MM.1S (cell line): ENCODE results near the gene GDPD3.

ENCODE experiments used
- DNase-seq: peaks from one replicate; pipeline ENCODE4 v3.0.0-alpha.2; 2015
- H2AFZ ChIP-seq: fragments of 300-600 bp; sonication (generic); 2 replicates; pipeline ENCODE4 v1.6.0; 2016; ENCODE audit warnings: antibody characterized with exemption, low read length
- H3F3A ChIP-seq: fragments of 300-600 bp; sonication (generic); 2 replicates; pipeline ENCODE4 v1.6.1; 2016; ENCODE audit warnings: mild to moderate bottlenecking, antibody characterized with exemption, low read length, moderate library complexity, mixed read lengths; ENCODE audit not compliant: insufficient read depth
- H3K27ac ChIP-seq: fragments of 300-600 bp; sonication (generic); 2 replicates; pipeline ENCODE4 v1.5.1; 2016; ENCODE audit warnings: mild to moderate bottlenecking, low read length
- H3K27me3 ChIP-seq: fragments of 300-600 bp; sonication (generic); replicated peaks from 2 replicates; pipeline ENCODE4 v1.6.0; 2016; ENCODE audit warnings: low read length; ENCODE audit not compliant: insufficient read depth
- H3K36me3 ChIP-seq: fragments of 300-600 bp; sonication (generic); replicated peaks from 2 replicates; pipeline ENCODE4 v1.6.1; 2016; ENCODE audit warnings: mild to moderate bottlenecking, low read length, mixed read lengths; ENCODE audit not compliant: insufficient read depth
- H3K4me1 ChIP-seq: fragments of 300-600 bp; sonication (generic); 2 replicates; pipeline ENCODE4 v1.6.1; 2016; ENCODE audit warnings: low read length, mixed read lengths
- H3K4me2 ChIP-seq: fragments of 300-600 bp; sonication (generic); 2 replicates; pipeline ENCODE4 v1.6.0; 2016; ENCODE audit warnings: low read depth, low read length
- H3K4me3 ChIP-seq: fragments of 300-600 bp; sonication (generic); 2 replicates; pipeline ENCODE4 v1.5.1; 2016; ENCODE audit warnings: low read length, mixed read lengths
- H3K79me2 ChIP-seq: fragments of 300-600 bp; sonication (generic); 2 replicates; pipeline ENCODE4 v1.6.1; 2016; ENCODE audit warnings: mixed run types, low read length, mixed read lengths
- H3K9ac ChIP-seq: fragments of 300-600 bp; sonication (generic); 2 replicates; pipeline ENCODE4 v1.6.1; 2016; ENCODE audit warnings: low read length, mixed read lengths
- H3K9me2 ChIP-seq: fragments of 300-600 bp; sonication (generic); replicated peaks from 2 replicates; pipeline ENCODE4 v1.6.1; 2016; ENCODE audit warnings: mild to moderate bottlenecking, low read length, mixed read lengths; ENCODE audit not compliant: insufficient read depth
- H3K9me3 ChIP-seq: fragments of 300-600 bp; sonication (generic); replicated peaks from 2 replicates; pipeline ENCODE4 v1.6.1; 2016; ENCODE audit warnings: mild to moderate bottlenecking, low read length, mixed read lengths; ENCODE audit not compliant: insufficient read depth
- H4K20me1 ChIP-seq: fragments of 300-600 bp; sonication (generic); 2 replicates; pipeline ENCODE4 v1.6.1; 2016; ENCODE audit warnings: mild to moderate bottlenecking, low read length, moderate library complexity, mixed read lengths; ENCODE audit not compliant: insufficient read depth
- EZH2 ChIP-seq: fragments of 300-600 bp; sonication (generic); optimal IDR thresholded peaks from 2 replicates; pipeline ENCODE3; 2017; ENCODE audit warnings: low read depth, mild to moderate bottlenecking, antibody characterized with exemption, low read length, mixed read lengths
- EZH2phosphoT487 ChIP-seq: fragments of 300-600 bp; sonication (generic); IDR thresholded peaks from 2 replicates; pipeline ENCODE4 v1.6.1; 2018; ENCODE audit warnings: antibody characterized with exemption, low read length
- TF ChIP-seq, protein P1 (sequence below): fragments of 300-600 bp; sonication (generic); IDR thresholded peaks from 2 replicates; pipeline ENCODE4 v1.5.1; 2016; ENCODE audit warnings: antibody characterized with exemption, low read length, mixed read lengths

Gene GDPD3

DNA sequence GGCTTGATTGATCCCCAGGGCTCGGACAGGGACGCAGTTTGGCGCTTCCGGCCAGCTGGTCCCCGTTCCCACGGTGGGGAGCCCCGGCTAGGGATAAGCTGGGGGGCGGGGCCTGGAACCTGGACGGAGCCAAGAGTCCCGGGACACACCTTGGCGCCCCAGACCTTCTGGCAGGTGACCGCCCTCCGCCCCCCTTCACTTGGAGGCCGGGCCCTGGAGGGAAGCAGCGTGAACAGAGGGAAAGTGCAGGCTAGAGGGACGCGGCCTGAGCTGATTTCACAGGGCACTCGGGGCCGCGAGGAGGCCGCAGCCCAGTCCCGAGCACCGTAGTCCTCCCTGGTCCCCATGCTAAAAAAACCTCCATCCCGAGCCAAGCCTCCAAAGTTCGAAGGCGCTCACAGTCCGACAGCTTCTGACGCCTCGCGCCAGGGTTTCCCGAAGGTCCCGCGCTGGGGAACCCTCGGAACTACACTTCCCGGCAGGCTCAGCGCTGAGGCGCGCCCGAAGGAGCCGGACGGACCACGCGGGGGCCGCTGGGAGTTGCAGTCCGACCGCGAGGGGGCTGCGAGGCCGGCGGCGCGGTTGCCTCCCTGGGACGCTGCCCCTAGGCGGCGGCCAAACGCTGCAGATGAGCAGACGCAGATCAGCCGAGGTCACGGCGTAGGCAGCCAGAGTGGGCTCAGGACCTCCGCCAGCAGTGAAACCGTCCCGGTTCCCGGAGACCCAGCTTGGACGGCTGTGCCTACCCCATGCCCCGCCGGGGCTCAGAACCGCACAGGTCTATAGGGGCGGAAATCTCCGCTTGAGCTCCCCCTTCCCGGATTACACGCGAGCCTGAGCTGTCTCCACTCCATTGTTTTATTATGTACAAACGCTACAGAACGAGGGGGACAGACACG lies 21.6 kb downstream of the GDPD3 start, which contains the start of gene TBX6:
TBX6 (minus strand) TSS at position 451 of the 899 bp plus-strand sequence. CDS start 731 bp downstream, outside the sequence.
- no peaks in the 10 kb centered on the region for H3K27me3 ChIP-seq
- peak within 1 kb of the TSS; percentile 75 for H3K4me3 ChIP-seq
- H3F3A ChIP-seq, result peaks cover 22% of the 10 kb centered on the region
- H3K9ac ChIP-seq, result peak within 1 kb of the TSS; percentile 67
- peaks cover 24% of the 10 kb centered on the region for H3K4me1 ChIP-seq
- H3K4me2 ChIP-seq, result peak within 1 kb of the TSS; percentile 95
- no peaks in the 10 kb centered on the region for H3K9me2 ChIP-seq
- peak within 1 kb of the TSS; percentile 98 for H2AFZ ChIP-seq
- H3K9me3 ChIP-seq, result no peaks in the 10 kb centered on the region
- no peak for TF ChIP-seq EZH2phosphoT487
- TF ChIP-seq, protein P1, sequence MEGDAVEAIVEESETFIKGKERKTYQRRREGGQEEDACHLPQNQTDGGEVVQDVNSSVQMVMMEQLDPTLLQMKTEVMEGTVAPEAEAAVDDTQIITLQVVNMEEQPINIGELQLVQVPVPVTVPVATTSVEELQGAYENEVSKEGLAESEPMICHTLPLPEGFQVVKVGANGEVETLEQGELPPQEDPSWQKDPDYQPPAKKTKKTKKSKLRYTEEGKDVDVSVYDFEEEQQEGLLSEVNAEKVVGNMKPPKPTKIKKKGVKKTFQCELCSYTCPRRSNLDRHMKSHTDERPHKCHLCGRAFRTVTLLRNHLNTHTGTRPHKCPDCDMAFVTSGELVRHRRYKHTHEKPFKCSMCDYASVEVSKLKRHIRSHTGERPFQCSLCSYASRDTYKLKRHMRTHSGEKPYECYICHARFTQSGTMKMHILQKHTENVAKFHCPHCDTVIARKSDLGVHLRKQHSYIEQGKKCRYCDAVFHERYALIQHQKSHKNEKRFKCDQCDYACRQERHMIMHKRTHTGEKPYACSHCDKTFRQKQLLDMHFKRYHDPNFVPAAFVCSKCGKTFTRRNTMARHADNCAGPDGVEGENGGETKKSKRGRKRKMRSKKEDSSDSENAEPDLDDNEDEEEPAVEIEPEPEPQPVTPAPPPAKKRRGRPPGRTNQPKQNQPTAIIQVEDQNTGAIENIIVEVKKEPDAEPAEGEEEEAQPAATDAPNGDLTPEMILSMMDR, result peak; percentile 73
- H4K20me1 ChIP-seq, result no peaks in the 10 kb centered on the region
- H3K27ac ChIP-seq, result peak within 1 kb of the TSS; percentile 71
- DNase-seq, result peak; percentile 96
- H3K36me3 ChIP-seq, result no peaks in the 10 kb centered on the region
- peaks cover 21% of the 10 kb centered on the region for H3K79me2 ChIP-seq

DNA sequence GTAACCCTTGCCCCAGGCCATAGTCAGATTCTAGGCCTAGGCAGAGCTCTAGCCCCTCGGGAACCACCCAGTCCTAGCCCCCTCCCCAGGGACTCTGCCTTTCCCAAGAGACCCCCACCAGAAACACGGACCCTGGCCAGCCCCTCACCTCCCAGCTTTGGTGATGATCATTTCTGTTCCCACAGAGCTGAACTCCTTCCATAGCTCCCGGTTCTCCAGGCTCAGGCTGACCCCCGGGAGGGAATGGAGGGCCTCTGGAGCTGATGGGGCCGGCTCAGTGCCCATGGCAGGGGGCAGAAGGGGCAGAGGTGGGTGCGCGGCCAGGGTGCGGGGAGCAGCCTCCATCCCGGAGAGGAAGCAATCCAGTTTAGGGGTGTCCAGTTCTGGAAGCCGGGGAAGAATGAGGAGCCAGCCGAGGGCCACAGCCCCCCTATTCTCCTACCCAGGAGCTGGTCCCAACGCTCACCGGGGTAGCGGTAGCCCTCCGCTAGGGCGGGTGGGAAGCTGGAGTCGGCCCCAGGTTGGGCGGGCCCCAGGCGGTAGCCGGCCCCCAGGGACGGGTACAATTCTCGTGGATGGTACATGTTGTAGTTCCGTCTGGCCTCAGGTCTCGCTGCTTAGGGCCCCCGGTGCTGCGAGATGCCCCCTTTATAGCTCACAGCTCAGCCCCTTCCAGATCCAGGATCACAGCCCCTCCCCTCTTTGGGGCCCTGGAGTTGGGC lies 22.6 kb downstream of the GDPD3 start:
- Histone ChIP-seq H3K4me3 (peak overlapping the region; percentile 66; the same call in 1 of the 2 replicates), H3K27ac (no peak overlapping the region), H3K27me3 (no peaks in the 10 kb centered on the region), H3K36me3 (no peaks in the 10 kb centered on the region), H3K9me3 (no peaks in the 10 kb centered on the region), H4K20me1 (no peaks in the 10 kb centered on the region), H3K79me2 (peaks cover 21% of the 10 kb centered on the region), H3F3A (peaks cover 22% of the 10 kb centered on the region), H2AFZ (no peak overlapping the region; the same call in 1 of the 2 replicates), H3K4me2 (peak overlapping the region; percentile 95), H3K4me1 (peaks cover 21% of the 10 kb centered on the region), H3K9me2 (no peaks in the 10 kb centered on the region), H3K9ac (no peak overlapping the region)
- DNase-seq, result no peak
- TF ChIP-seq, protein P1, result no peak
- TF ChIP-seq EZH2phosphoT487, result no peak
- TF ChIP-seq EZH2, result no peak

DNA sequence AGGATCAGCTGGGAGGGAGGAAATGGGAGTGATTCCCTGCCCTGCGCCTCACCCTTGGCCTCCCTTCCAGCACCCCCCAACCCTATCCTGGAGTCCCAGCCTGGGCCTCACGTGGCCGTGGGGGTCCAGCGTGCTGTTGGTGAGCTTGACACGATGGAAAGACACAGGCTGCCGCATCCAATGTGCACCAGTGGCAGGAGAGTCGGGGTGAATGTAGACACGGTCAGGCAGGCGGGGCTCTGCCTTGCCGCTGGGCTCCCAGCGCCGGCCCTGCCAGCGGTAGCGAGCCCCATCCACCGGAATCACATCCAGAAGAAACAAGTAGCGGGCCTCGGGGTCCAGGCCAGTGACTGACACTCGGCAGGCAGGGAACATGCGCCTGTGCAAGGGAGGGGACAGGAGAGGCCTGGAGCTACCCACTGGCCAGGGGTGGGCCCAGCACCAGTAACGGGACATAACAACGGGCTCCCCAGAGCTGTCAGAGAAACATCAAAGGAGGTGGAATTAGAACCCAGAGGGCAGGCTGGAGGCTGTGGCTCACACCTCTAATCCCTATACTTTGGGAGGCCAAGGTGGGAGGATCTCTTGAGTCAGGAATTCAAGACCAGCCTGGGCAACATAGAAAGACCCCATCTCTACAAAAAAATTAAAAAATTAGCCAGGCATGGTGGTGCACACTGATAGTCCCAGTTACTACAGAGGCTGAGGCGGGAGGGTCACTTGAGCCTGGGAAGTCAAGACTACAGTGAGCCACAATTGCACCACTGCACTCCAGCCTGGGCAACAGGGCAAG lies 24.3 kb downstream of the GDPD3 start:
- Histone ChIP-seq H3K4me2 (no peak overlapping the region), H3K79me2 (peaks cover 4% of the 10 kb centered on the region), H3K9ac (no peak overlapping the region), H3K9me2 (no peaks in the 10 kb centered on the region), H3K27me3 (no peaks in the 10 kb centered on the region), H3K36me3 (no peaks in the 10 kb centered on the region), H3K4me1 (peaks cover 12% of the 10 kb centered on the region), H3K9me3 (no peaks in the 10 kb centered on the region), H3F3A (peaks cover 19% of the 10 kb centered on the region), H4K20me1 (no peaks in the 10 kb centered on the region), H3K27ac (no peak overlapping the region), H3K4me3 (no peak overlapping the region), H2AFZ (no peak overlapping the region)
- DNase-seq, result no peak
- TF ChIP-seq, protein P1, result no peak
- TF ChIP-seq EZH2phosphoT487, result no peak
- TF ChIP-seq EZH2, result no peak
